DMS53 (cell line): ENCODE measurements around the gene NTMT1.

Experiments used
- DNase-seq: peaks from one replicate; lab custom pipeline; 2025; lab: John Stamatoyannopoulos, UW

The NTMT1 gene

GRCh38 chr9:129637102-129637501, 11.1 kb downstream of the NTMT1 start:
- no peak for DNase-seq

GRCh38 chr9:129637673-129638439, 11.9 kb downstream of the NTMT1 start:
- DNase-seq: no peak

GRCh38 chr9:129639034-129639630, 13.2 kb downstream of the NTMT1 start:
- no peak for DNase-seq

- no peak for DNase-seq
Observed at GRCh38 chr9:129639756-129640085, 13.8 kb downstream of the NTMT1 start.

- DNase-seq: no peak
Observed at GRCh38 chr9:129640086-129640870, 14.3 kb downstream of the NTMT1 start.

GRCh38 chr9:129640871-129641749, 15.1 kb downstream of the NTMT1 start:
- DNase-seq: peak; percentile 32

- DNase-seq: peak; percentile 97
Observed at GRCh38 chr9:129641750-129642585, 16.0 kb downstream of the NTMT1 start, which contains the start of gene ASB6. Gene ASB6, minus strand, starts transcription at chr9:129642151. Its CDS starts 152 bp downstream, at chr9:129641999.

GRCh38 chr9:129643706-129644105, 17.7 kb downstream of the NTMT1 start:
- no peak for DNase-seq

GRCh38 chr9:129644365-129644764, 18.4 kb downstream of the NTMT1 start:
- DNase-seq: no peak

GRCh38 chr9:129644902-129645301, 18.9 kb downstream of the NTMT1 start:
- DNase-seq: no peak

- DNase-seq: no peak
Observed at GRCh38 chr9:129646252-129646651, 20.3 kb downstream of the NTMT1 start.

- DNase-seq: no peak
Observed at GRCh38 chr9:129646654-129647053, 20.7 kb downstream of the NTMT1 start.

GRCh38 chr9:129647635-129648034, 21.7 kb downstream of the NTMT1 start:
- no peak for DNase-seq

- DNase-seq: no peak
Observed at GRCh38 chr9:129648092-129648763, 22.3 kb downstream of the NTMT1 start.

GRCh38 chr9:129648764-129649115, 22.8 kb downstream of the NTMT1 start:
- DNase-seq: no peak

- no peak for DNase-seq
Observed at GRCh38 chr9:129649726-129650679, 24.0 kb downstream of the NTMT1 start.

- no peak for DNase-seq
Observed at GRCh38 chr9:129650680-129651235, 24.8 kb downstream of the NTMT1 start.

GRCh38 chr9:129653823-129654553, 28.0 kb downstream of the NTMT1 start:
- no peak for DNase-seq
